Nephron progenitor cell (in vitro differentiated cells): ENCODE results near the gene PLIN3.
"Not testable (repeated sequence)": the region's sequence is repeated elsewhere in the genome, so short reads cannot be mapped to it uniquely, and the experiment has no call there.

Source experiments
- DNase-seq: peaks from one replicate; pipeline ENCODE4 v3.0.0; 2021
- H3K27ac Mint-ChIP-seq: 2 replicates; pipeline ENCODE4 v1.8.0; 2021; ENCODE audit warnings: mild to moderate bottlenecking, moderate library complexity, mixed read lengths
- H3K27me3 Mint-ChIP-seq: 2 replicates; pipeline ENCODE4 v1.8.0; 2021; ENCODE audit warnings: mild to moderate bottlenecking, low read depth, mixed read lengths; ENCODE audit not compliant: poor library complexity
- H3K36me3 Mint-ChIP-seq: 2 replicates; pipeline ENCODE4 v1.8.0; 2021; ENCODE audit warnings: low read depth, mixed read lengths
- H3K4me1 Mint-ChIP-seq: 2 replicates; pipeline ENCODE4 v1.8.0; 2021; ENCODE audit warnings: mixed read lengths
- H3K4me3 Mint-ChIP-seq: 2 replicates; pipeline ENCODE4 v1.8.0; 2021; ENCODE audit warnings: mild to moderate bottlenecking, moderate library complexity, mixed read lengths
- H3K9me3 Mint-ChIP-seq: 2 replicates; pipeline ENCODE4 v1.8.0; 2021; ENCODE audit warnings: mild to moderate bottlenecking, moderate library complexity, mixed read lengths
- TF ChIP-seq, protein P1 (sequence below): fragments of 200-600 bp; sonication (generic); IDR thresholded peaks from 2 replicates; pipeline ENCODE4 v1.5.0; 2021; ENCODE audit warnings: antibody characterized with exemption

PLIN3 gene

DNA sequence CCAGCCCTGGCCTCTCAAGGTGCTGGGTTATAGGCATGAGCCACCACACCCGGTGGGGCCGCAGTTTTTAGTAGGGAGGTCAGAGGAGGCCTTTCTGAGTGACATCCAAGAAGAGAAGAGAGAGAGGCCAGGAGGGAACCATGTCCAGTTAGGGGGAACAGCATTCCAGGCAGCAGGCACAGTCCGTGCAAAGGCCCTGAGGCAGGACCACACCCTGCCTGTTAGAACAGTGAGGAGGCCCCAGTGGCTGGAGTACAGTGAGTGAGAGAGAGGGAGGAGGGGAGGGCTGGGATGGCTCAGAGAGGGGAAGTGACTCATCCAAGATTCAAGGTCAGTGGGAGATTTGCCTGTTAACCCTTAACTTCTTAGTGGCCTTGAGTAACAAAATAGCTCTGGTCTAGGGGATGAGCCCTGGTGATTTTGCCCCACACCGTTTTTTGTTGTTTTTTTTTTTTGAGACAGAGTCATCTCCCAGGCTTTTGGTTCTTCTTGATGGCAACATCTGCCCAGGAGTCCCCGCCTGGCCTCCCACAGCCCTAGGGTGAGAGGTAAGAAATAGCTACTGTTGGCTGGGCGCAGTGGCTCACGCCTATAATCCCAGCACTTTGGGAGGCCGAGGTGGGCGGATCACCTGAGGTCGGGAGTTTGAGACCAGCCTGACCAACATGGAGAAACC, 2.7 kb upstream of the PLIN3 start:
- H3K27me3 Mint-ChIP-seq, result peaks cover 16% of the 10 kb centered on the region
- peak overlapping the region; percentile 56 for H3K27ac Mint-ChIP-seq
- no peaks in the 10 kb centered on the region for H3K36me3 Mint-ChIP-seq
- H3K4me1 Mint-ChIP-seq, result peaks cover 35% of the 10 kb centered on the region
- no peaks in the 10 kb centered on the region for H3K9me3 Mint-ChIP-seq
- TF ChIP-seq, protein P1, sequence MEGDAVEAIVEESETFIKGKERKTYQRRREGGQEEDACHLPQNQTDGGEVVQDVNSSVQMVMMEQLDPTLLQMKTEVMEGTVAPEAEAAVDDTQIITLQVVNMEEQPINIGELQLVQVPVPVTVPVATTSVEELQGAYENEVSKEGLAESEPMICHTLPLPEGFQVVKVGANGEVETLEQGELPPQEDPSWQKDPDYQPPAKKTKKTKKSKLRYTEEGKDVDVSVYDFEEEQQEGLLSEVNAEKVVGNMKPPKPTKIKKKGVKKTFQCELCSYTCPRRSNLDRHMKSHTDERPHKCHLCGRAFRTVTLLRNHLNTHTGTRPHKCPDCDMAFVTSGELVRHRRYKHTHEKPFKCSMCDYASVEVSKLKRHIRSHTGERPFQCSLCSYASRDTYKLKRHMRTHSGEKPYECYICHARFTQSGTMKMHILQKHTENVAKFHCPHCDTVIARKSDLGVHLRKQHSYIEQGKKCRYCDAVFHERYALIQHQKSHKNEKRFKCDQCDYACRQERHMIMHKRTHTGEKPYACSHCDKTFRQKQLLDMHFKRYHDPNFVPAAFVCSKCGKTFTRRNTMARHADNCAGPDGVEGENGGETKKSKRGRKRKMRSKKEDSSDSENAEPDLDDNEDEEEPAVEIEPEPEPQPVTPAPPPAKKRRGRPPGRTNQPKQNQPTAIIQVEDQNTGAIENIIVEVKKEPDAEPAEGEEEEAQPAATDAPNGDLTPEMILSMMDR, result no peak
- no peak overlapping the region for H3K4me3 Mint-ChIP-seq
- DNase-seq, result no peak

DNA sequence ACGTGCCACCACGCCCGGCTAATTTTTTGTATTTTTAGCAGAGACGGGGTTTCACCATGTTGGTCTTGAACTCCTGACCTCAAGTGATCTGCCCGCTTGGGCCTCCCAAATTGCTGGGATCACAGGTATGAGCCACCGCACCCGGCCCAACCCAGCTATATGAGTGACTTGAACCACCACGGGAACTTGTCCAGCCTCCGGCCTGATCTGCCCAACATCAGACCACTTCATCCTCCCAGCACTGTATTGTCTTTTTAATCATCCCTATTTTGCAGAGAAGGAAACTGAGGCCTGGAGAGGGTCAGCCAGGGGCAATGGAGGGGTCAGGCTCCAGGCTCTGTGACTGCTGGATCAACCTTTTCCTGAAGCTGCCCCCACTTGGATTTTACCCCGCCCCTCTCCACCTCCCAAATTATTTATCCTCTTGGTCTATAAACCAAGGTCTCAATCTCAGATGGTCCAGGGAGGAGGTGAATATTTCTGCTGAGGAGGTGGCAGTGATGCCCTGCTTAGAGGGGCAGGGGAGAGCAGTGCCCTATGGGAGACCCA, 893 bp upstream of the PLIN3 start:
- Mint-ChIP-seq H3K36me3 (peaks cover 4% of the 10 kb centered on the region), H3K4me1 (peaks cover 31% of the 10 kb centered on the region), H3K9me3 (no peaks in the 10 kb centered on the region), H3K4me3 (peak overlapping the region; percentile 82), H3K27me3 (peaks cover 10% of the 10 kb centered on the region), H3K27ac (no peak overlapping the region)
- TF ChIP-seq, protein P1, result no peak
- DNase-seq, result no peak

DNA sequence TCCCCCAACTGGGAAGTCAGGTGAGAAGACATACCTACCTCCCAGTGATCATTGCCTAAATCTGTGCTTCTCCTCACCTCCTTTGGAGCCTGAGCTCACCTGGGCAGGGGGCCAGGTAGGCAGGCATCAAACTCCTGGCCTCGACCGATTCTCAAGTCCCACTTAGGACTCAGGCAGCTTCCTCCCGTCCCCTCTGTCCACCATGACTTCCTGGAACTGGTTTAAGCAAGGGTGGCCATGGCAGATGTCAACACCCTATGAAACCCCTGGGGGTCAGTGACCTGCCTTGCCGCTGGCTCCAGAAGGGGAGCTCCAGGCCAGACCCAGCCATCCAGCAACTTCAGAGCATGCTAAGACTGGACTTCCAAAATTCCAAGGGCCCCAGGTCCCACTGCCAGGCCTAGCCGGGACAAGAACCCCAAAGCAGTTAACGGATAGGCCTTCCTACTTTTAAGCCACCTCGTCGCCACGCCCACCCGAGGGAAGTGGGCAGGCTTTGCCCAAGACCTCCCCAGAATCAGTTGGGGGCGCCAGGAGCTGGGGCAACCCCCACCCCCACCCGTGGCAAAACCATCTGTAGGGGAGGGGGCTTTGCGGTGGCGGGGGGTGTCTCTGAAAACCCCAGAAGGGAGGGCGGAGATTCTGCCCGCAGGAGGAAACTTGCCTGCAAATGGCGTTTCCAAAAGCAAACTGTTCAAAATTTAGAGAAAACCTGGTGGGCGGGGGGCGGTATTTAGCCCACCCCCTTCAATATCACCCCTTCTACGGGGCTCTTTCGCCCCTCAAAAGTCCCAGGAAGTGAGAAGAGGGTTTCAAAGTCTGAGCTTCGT, 657 bp downstream of the PLIN3 start:
- Mint-ChIP-seq H3K4me1 (peaks cover 25% of the 10 kb centered on the region), H3K9me3 (no peaks in the 10 kb centered on the region), H3K36me3 (peaks cover 8% of the 10 kb centered on the region), H3K27ac (no peak overlapping the region), H3K4me3 (peak overlapping the region; percentile 82), H3K27me3 (peaks cover 10% of the 10 kb centered on the region)
- TF ChIP-seq, protein P1, result no peak
- DNase-seq, result peak; percentile 52

DNA sequence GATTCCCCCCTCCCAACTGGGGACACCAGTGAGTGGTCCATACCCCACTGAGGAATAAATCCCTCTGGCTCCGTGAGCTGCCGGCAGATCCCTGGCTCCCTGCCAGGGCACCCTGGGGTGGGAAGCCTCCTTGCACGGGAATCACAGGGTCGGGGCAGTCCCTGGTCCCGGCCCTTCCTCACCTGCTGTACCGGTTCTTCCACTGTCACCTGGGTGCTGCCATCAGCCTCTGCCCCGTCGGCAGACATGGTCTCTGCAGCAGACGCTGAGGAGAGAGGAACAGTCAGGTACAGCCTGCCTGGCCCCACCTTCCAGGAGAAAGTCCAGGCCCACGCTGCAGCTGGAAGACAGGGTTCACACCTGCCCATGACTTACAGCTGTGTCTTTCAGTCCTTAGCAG, 6.3 kb downstream of the PLIN3 start:
- TF ChIP-seq, protein P1, result no peak
- no peak overlapping the region for H3K4me3 Mint-ChIP-seq
- peaks cover 14% of the 10 kb centered on the region for H3K36me3 Mint-ChIP-seq
- no peak overlapping the region for H3K27ac Mint-ChIP-seq
- H3K4me1 Mint-ChIP-seq, result peaks cover 7% of the 10 kb centered on the region
- DNase-seq, result no peak
- H3K27me3 Mint-ChIP-seq, result no peaks in the 10 kb centered on the region
- no peaks in the 10 kb centered on the region for H3K9me3 Mint-ChIP-seq

DNA sequence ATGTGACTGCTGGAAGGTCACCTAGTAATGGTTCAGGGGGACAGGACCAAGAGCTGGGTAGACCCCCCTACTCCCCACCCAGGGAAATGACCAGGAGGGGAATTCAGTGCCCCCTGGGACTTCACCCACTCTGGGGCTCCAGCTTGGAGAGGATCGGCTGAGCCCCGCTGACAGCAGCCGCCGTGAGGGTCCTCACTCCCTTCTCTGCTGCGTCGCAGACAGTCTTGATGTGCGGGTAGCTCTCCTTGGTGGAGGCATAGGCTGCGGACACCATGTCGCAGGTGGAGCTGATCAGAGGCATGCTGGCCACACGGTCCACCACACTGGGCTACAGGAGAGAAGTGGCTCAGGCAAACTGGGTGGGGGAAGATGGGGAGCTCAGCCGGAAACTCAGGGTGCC, 7.8 kb downstream of the PLIN3 start:
- TF ChIP-seq, protein P1, result no peak
- H3K9me3 Mint-ChIP-seq, result no peaks in the 10 kb centered on the region

DNA sequence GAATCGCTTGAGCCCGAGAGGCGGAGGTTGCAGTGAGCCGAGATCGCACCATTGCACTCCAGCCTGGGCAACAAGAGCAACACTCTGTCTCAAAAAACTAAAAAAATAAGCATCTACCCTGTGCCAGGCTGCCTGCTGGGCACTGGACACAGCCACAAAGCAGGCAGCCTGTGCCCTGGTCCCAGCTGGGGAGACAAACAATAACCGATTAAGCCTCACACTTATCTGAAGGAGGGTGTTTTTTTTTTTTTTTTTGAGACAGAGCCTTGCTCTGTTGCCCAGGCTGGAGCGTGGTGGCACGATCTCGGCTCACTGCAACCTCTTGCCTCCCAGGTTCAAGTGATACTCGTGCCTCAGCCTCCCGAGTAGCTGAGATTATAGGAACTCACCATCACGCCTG, 11.0 kb downstream of the PLIN3 start:
- H3K36me3 Mint-ChIP-seq, result peaks cover 41% of the 10 kb centered on the region
- not testable (repeated sequence) for DNase-seq, H3K4me3 Mint-ChIP-seq, H3K9me3 Mint-ChIP-seq, H3K27ac Mint-ChIP-seq, H3K4me1 Mint-ChIP-seq, H3K27me3 Mint-ChIP-seq

More for the DNA sequence above, 7.8 kb downstream of the PLIN3 start:
- Mint-ChIP-seq H3K4me3 (no peak overlapping the region), H3K4me1 (peaks cover 4% of the 10 kb centered on the region), H3K36me3 (peaks cover 26% of the 10 kb centered on the region), H3K27ac (no peak overlapping the region), H3K27me3 (no peaks in the 10 kb centered on the region)
- no peak for DNase-seq

DNA sequence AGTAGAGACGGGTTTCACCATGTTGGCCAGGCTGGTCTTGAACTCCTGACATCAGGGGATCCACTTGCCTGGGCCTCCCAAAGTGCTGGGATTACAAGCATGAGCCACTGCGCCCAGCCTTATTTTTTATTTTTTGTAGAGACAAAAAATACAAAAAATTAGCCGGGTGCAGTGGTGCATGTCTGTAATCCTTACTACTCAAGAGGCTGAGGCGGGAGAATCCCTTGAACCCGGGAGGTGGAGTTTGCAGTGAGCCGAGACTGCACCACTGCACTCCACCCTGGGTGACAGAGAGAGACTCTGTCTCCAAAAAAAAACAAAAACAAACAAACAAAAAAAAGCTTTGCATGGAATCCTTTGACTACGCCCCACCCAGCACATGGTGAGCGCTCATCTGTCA, 14.0 kb downstream of the PLIN3 start:
- not testable (repeated sequence) for H3K4me3 Mint-ChIP-seq, H3K4me1 Mint-ChIP-seq, DNase-seq, H3K27ac Mint-ChIP-seq, H3K9me3 Mint-ChIP-seq, H3K27me3 Mint-ChIP-seq
- H3K36me3 Mint-ChIP-seq, result peaks cover 45% of the 10 kb centered on the region
